ENCODE data around the gene NCAPH2. TPM values are rescaled to one million over a fixed set of nuclear protein-coding genes. Genes with fewer than 3 reads are reported as not detected.

The NCAPH2 gene
- total and polyA plus RNA-seq, 2 of the 13 experiments (the other 11 are each of a cell fraction or from before 2014, with no cell fraction given) = 28.1 to 64.4 TPM

- TF ChIP-seq RNF219 (CRISPR knock-in tag; IDR thresholded peaks at IDR 0.05) (no peak), ZNF75D (CRISPR knock-in tag; IDR thresholded peaks at IDR 0.05; ENCODE audit: borderline replicate concordance) (no peak), TOE1 (CRISPR knock-in tag; IDR thresholded peaks at IDR 0.05) (no peak), ZMAT5 (CRISPR knock-in tag; IDR thresholded peaks at IDR 0.05; ENCODE audit: borderline replicate concordance, low read depth) (no peak), ZZZ3 (CRISPR knock-in tag; IDR thresholded peaks at IDR 0.05; ENCODE audit: borderline replicate concordance) (peak; percentile 80; the same call in 1 of the 2 replicates), MAF1 (CRISPR knock-in tag; IDR thresholded peaks at IDR 0.05; ENCODE audit: borderline replicate concordance) (no peak; the same call in 1 of the 2 replicates), CC2D1A (CRISPR knock-in tag; IDR thresholded peaks at IDR 0.05) (no peak), KLF11 (CRISPR knock-in tag; IDR thresholded peaks at IDR 0.05) (peak; percentile 73; the same call in 1 of the 2 replicates), ZNF704 (CRISPR knock-in tag; IDR thresholded peaks at IDR 0.05; ENCODE audit: borderline replicate concordance) (peak; percentile 25; the same call in 1 of the 2 replicates), ELF1 (CRISPR knock-in tag; IDR thresholded peaks at IDR 0.05) (0 out of 2 replicates have a peak, but pooled peaks have one; percentile 54), TOPORS (CRISPR knock-in tag; IDR thresholded peaks at IDR 0.05) (0 out of 2 replicates have a peak, but pooled peaks have one; percentile 6), ZNF207 (IDR thresholded peaks at IDR 0.05; ENCODE audit: borderline replicate concordance) (no peak), ZNF44 (CRISPR knock-in tag; IDR thresholded peaks at IDR 0.05) (no peak), FOSL2 (CRISPR knock-in tag; IDR thresholded peaks at IDR 0.05) (peak; percentile 8; the same call in 1 of the 2 replicates), ZBTB34 (CRISPR knock-in tag; IDR thresholded peaks at IDR 0.05) (no peak), ZFP36L1 (CRISPR knock-in tag; IDR thresholded peaks at IDR 0.05) (no peak), PHF5A (CRISPR knock-in tag; IDR thresholded peaks at IDR 0.05; ENCODE audit: low read depth, unreplicated experiment) (no peak), SPEN (CRISPR knock-in tag; IDR thresholded peaks at IDR 0.05; ENCODE audit: low read depth) (peak; percentile 70; the same call in 1 of the 2 replicates), DNMT1 (CRISPR knock-in tag; IDR thresholded peaks at IDR 0.05) (no peak), CEBPG (CRISPR knock-in tag; IDR thresholded peaks at IDR 0.05) (no peak), POLR2AphosphoS5 (IDR thresholded peaks at IDR 0.05; ENCODE audit: low read depth, low read length) (peak; percentile 75), MLLT10 (CRISPR knock-in tag; IDR thresholded peaks at IDR 0.05) (no peak), NFYC (CRISPR knock-in tag; IDR thresholded peaks at IDR 0.05) (0 out of 2 replicates have a peak, but pooled peaks have one; percentile 16), ZSCAN22 (CRISPR knock-in tag; IDR thresholded peaks at IDR 0.05) (no peak), GATAD1 (CRISPR knock-in tag; IDR thresholded peaks at IDR 0.05) (peak; percentile 55; the same call in 1 of the 2 replicates), TBL1XR1 (IDR thresholded peaks at IDR 0.05; ENCODE audit: borderline replicate concordance, low read length, partially characterized antibody) (no peak)
Observed at GRCh38 chr22:50526834-50527801, 19.1 kb downstream of the NCAPH2 start (continued).

Measured in HepG2 (cell line).